GM12872 (cell line): ENCODE results near the gene RNF220.

ENCODE experiments used
- TF ChIP-seq, protein P1 (sequence below): IDR thresholded peaks from 3 replicates; pipeline ENCODE4 v1.5.1; 2011; ENCODE audit warnings: low read depth, mild to moderate bottlenecking, low read length, moderate library complexity; ENCODE audit not compliant: insufficient read depth

The RNF220 gene

DNA sequence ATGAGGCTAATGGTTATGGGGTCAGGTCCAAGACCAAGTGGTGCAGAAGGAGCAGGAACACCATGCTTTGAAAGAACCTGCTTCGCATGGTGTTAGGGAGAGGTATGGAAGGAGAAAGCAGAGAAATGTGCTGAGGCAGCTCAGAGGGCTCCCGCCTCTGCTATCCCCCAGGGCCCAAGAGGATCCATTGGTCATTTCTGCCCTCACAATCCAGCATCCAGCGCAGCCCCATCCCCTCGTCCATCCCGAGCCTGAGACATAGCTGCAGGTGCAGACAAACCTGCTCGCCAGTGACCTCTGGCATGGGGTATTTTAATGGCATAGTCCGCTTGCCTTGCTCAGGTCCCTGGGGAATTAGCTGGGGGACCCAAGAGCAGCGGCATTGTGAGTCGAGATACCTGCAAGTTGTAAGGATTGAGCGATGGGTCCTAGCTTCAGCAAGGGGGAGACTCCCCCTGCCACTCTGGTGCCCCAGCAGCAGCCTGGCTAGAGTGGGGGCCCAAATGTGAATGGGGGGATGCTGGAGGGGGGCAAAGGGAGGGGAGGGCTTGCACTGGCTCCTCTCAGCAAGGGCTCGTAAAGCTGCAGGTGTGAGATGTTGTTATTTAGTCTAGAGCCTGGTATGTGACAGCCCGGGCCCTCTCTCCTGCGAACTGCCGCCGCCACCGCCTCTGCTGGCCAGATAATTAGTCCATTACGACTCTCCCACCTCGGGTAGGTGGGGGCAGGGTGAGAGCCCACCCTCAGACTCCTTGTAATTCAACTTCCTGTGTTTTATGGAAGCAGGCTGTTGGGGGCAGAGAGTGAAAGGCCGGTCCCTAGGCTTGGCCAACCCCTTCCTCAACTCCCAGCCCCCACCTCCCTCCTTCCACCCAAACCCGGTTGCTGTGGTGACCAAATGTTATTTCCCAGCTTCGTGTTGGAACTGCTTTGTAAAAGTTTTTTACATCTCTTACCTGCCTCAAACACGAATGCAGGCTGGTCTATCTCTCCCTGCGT is 118.8 kb downstream of the RNF220 start:
- TF ChIP-seq, protein P1, sequence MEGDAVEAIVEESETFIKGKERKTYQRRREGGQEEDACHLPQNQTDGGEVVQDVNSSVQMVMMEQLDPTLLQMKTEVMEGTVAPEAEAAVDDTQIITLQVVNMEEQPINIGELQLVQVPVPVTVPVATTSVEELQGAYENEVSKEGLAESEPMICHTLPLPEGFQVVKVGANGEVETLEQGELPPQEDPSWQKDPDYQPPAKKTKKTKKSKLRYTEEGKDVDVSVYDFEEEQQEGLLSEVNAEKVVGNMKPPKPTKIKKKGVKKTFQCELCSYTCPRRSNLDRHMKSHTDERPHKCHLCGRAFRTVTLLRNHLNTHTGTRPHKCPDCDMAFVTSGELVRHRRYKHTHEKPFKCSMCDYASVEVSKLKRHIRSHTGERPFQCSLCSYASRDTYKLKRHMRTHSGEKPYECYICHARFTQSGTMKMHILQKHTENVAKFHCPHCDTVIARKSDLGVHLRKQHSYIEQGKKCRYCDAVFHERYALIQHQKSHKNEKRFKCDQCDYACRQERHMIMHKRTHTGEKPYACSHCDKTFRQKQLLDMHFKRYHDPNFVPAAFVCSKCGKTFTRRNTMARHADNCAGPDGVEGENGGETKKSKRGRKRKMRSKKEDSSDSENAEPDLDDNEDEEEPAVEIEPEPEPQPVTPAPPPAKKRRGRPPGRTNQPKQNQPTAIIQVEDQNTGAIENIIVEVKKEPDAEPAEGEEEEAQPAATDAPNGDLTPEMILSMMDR, result no peak

DNA sequence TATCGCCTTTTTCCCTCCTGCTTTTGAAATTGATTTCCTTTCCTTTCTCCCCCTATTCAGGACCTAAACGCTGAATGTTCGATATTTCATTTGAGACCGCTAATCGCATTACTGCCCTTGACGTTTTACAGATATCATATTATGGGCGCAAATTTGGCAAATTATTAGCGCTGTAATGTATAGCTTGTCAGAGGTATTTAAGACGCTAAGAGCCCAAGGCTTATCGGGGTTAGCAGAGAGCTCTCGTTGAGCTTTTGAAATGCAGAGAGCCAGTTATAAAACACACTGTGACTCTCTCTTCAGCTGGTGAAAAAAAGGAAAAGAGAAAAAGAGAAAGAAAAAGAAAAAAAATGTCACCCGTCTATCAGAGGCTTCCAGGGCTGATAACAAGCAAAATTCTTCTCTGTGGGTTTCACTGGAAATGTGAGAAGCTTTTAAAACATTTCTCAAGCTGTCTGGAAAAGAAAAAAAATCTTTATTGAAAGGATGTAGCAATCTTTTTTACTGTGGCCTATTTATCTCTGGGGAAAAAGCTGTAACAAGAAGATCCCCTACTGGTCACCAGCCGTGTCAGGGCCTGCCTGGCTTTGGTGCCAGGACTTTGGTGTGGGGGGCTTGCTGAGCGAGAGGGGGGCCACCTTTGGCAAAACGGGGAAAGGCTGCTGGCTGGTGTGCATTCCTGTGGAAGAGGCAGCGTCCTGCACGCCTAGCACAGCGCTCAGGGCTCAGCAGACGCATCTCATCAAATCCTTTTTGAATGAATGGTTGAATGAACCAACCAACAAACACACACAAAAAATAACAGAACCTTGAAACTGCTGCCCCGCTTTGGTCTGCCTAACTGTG is 119.8 kb downstream of the RNF220 start:
- TF ChIP-seq, protein P1, result no peak

DNA sequence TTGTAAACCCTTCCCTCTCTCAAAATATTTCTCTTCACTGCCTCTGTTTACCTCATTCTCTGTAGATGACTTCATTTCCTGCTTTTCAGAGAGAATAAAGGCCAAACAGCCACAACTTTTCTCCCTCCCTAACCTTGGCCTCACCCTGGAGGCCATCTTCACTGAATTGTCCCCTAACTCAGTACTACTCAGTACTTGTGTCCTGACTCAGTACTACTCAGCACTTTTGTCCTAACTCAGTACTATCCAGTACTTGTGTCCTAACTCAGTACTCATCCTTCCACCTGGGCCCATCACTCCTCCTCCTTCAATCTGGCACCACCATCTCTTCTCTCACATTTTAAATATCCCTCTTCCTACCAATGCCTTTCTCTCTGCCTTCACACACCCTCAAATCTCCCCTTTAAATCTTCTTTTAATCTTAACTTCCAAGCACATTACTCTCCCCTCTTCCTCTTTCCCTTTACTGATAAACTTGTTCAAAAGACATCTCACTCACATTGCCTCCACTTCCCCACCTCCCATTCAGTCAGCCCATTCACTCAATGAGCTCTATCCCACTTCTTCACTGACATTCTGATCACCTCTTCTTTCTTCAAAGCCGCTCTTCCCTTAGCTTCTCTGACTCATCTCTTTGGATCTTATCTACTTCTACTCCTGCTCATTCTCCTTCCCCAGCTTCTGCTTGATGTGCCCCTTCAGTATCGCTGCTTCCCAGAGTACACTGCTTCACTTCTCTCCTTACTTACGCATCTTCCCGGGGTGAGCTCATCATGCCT is 121.4 kb downstream of the RNF220 start:
- TF ChIP-seq, protein P1, result no peak

DNA sequence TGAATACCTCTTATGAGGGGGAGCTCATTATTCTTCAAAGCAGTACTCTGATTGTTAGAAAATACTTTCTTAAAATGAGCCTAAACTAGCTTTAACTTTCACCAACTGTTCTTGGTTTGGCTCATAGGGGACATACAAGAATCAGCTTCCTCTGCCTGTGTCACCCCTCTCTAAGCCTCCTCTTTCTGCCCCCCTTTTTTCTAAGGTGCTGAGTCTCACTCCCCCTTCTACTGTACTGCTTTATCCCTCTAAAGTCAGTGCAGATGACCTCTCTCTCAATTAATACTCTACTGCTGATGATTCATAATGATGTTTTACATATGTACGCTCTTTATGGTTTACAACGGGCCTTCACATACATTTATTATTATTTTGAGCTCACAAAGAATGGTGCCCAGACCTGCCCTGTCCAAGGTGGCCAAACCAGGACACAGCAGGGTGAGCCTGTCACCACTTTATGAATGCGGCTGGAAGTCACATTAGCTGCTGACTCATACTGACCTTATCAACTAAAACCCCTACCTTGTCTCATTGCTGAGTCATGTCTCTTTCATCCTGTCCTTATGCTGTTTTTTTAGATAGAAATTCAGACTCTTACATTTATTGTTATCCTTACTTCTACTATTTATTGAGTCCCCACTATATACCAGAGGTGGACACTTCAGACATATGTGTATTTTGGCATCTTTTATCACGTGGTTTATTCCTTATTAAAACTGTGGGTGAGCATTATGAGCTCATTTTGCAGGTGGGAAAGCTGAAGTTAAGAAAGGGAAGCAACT is 126.9 kb downstream of the RNF220 start:
- TF ChIP-seq, protein P1, result no peak

DNA sequence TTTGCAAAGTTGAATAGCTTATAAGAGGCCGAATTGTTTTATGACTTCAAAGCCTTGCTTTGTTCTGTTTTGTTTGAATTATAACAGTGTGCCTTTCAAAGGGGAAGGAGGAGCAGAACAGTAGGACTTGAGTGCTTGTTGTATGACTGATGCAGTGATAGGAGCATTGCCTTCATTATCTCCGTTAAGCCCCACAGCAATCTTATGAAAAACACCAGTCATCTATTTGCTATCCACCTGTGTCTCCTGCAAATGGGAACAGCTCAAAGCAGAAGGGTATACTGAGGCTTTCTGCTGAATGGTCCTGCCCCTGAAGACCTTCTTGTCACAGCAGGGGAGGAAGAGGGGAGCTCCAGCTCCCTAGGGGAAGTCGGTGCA is 127.5 kb downstream of the RNF220 start:
- TF ChIP-seq, protein P1, result no peak

DNA sequence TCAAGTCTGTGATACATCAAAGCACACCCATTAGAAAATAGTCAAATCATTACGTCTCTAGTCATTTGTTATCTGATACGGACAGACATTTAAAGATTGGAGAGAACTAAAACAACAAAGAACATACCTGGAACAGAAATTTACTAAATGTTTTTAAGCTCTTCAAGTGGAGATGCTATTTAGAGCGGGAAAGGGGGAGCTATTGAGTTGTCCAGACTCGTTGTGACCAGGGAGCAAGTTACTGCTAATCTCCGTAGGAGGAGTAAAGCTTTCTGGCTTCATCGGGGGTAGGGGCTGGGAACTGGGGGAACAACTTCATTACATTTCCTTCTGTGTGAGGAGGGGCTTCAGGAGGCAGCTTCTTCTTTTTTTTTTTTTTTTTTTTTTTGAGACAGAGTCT is 129.7 kb downstream of the RNF220 start:
- TF ChIP-seq, protein P1, result no peak
